Stomach (tissue), 4 donors: ENCODE measurements around the gene LMF2.

Experiments used
- POLR2A ChIP-seq, 4 donors: fragments of 450-650 bp; IDR thresholded peaks; one replicate each; pipeline ENCODE4 v1.6.1; 2016; ENCODE audit warnings: antibody characterized with exemption in 4 of 4, control low read depth in 2 of 4, mild to moderate bottlenecking in 1 of 4, moderate library complexity in 1 of 4
- TF ChIP-seq, protein P1 (sequence below), 7 experiments: fragments of 450-650 bp in 4 of 7; fragments of 200-600 bp in 3 of 7; sonication (generic) in 3 of 7; IDR thresholded peaks; one replicate each; pipeline ENCODE4 v1.5.1; 2016 to 2019; ENCODE audit warnings: antibody characterized with exemption in 7 of 7, control low read depth in 2 of 7, mild to moderate bottlenecking in 1 of 7

DNA sequence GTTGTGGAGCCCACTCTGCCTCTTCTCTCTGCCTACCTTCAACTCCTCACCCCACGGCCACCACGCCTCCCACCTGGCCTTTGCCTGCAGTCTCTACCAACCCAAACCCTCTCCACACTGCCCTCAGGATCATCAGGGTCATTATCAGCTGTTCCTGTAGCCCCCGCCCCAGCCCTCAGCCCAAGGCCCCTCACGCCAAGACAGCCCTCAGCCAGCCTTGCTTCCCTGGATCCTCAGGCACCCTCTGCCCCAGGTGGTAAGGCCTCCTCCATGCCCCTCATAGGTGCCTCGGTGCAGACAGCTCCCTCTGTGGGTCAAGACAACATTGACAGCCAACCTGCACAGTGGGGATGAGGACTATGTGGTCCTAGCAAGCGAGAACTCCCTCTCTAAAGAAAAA is 34.4 kb downstream of the LMF2 start:
- TF ChIP-seq, protein P1, sequence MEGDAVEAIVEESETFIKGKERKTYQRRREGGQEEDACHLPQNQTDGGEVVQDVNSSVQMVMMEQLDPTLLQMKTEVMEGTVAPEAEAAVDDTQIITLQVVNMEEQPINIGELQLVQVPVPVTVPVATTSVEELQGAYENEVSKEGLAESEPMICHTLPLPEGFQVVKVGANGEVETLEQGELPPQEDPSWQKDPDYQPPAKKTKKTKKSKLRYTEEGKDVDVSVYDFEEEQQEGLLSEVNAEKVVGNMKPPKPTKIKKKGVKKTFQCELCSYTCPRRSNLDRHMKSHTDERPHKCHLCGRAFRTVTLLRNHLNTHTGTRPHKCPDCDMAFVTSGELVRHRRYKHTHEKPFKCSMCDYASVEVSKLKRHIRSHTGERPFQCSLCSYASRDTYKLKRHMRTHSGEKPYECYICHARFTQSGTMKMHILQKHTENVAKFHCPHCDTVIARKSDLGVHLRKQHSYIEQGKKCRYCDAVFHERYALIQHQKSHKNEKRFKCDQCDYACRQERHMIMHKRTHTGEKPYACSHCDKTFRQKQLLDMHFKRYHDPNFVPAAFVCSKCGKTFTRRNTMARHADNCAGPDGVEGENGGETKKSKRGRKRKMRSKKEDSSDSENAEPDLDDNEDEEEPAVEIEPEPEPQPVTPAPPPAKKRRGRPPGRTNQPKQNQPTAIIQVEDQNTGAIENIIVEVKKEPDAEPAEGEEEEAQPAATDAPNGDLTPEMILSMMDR (IDR thresholded peaks at IDR 0.05): peak in 1 of 7 experiments; percentile 13
- no peak for TF ChIP-seq POLR2A (IDR thresholded peaks at IDR 0.05)
